ENCODE data around the gene LAPTM5.

LAPTM5 gene

GRCh38 chr1:30741239-30741894, 16.2 kb downstream of the LAPTM5 start:
- DNase-seq, result no peak

GRCh38 chr1:30740251-30741238, 17.0 kb downstream of the LAPTM5 start:
- no peak for DNase-seq

DNA sequence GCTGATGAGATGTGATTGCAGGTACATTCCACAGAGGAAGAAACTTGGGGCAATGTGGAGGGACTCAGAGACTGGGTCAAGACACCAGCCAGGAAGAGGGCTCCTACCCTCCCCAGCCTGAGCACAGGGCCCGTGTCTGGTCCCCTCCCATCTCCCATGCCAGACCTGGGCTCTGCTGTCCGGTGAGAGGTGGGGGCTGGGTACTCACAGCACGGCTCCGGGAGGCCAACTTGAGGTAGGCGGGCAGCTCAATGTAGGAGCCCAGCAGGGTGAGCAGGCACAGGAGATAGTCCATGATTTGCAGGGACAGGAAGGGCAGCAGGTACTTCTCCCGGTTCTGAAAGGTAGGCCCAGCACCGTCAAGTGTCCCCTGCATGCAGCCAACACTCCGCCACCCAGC, 18.0 kb downstream of the LAPTM5 start:
- DNase-seq, result no peak

- DNase-seq, result no peak
Measured at GRCh38 chr1:30738715-30739559, 18.6 kb downstream of the LAPTM5 start.

- DNase-seq, result no peak
Measured at GRCh38 chr1:30738040-30738714, 19.4 kb downstream of the LAPTM5 start.

DNA sequence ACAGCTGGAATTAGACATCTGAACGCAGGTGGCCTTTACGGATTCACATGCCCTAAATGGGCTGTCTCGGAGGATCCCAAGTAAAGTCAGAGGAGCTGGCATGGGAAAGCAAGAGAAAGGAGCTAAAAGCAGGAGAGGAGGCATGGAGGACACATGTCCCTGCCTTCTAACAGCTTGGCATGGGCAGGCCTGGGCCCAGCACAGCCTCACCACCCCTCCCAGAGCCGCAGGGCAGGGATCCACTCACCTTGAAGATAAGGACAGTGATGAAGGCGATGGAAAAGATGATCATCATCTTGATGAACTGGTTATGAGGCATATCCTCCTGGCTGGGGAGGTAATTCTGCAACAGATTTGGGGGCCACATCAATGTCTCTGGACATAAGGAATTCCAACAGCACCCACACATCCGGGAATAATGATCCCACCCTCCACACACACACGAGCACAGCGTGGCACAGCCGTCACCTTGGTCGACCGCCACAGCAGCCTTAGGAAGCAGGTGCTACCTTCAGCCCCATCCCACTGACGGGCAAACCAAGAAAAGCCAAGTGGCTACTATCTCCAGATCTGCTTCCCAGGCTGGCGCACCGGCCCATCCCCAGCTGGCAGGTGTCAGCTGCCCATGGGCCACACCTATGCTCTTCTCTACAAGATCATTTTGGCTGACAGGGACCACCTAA, 20.1 kb downstream of the LAPTM5 start:
- DNase-seq, result no peak

DNA sequence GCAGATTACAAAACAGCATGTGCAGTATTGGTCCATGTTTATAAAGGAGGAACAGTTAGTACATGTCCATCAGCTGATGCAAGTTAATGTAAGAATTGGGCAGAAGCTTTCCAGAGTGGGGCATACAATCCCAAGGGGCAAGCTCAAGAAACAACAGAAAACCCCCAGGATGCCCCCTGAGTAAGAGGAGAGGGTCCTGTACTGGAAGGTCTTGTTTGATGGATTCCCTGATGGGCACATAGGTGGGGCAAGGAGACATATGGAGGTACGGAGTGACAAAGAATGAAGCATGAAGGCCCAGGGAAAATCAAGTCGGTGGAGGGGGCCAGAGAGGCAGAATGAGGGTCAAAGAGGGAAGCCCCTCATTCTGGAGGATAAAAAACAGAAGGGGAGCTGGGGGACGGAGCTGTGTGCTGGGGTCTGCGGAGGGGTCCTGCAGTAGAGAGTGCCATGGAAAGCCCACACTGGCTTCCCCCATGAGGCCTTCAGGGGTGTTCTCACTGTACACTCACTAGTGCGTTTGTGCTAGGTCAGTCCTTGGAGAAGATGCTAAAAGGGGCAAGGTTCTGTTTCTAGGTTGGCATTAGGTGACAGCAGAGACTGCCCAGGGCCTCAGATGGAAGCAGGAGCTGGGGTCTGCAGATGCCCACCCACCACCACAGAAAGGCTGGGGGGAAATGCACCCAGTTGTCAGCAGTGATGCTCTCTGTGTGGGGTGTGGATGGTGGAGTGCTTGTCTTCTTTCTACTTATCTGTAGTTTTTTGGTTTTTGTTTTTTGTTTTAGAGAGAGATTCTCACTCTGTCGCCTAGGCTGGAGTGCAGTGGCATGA, 21.7 kb downstream of the LAPTM5 start:
- no peak for DNase-seq

GRCh38 chr1:30735124-30735523, 22.4 kb downstream of the LAPTM5 start:
- no peak for DNase-seq

DNA sequence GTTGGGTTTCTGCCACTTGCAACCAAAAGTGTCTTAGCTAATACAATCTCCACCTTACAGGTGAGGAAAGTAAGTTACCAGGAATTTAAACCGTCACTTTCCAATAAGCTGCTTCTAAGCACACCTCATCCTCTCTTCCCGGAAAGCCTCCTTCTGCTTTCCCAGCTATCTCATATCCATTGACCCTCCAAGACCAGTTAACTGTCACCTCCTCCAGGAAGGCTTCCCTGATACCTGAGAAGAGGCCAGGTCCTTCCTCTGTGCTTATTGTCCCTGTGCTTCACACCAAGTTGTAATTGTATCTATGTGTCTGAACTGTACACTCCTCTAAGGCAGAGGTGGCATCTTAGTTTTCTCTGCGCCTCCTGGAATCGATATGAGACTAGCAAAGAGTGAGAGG, 23.0 kb downstream of the LAPTM5 start:
- no peak for DNase-seq

DNA sequence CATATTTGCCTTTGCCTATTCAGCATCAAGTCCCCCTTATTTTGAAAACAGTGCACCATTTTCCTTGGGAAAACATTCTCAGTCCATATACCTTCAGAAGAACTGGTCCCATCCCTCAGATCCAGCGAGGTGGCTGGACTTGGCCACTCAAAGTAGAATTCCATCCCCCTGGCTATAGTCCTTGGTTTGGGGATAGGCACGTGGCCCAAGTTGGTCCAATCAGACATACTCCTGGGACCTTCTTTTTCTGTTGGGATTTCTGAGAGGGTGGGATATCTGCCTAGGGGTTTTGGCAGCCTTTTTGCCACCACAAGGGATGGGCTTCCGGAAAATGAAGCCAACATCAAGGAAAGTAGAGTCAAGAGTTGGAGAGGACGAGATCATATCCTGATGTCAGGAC, 23.5 kb downstream of the LAPTM5 start:
- DNase-seq, result no peak

- DNase-seq, result no peak
Measured at GRCh38 chr1:30733493-30733892, 24.1 kb downstream of the LAPTM5 start.

DNA sequence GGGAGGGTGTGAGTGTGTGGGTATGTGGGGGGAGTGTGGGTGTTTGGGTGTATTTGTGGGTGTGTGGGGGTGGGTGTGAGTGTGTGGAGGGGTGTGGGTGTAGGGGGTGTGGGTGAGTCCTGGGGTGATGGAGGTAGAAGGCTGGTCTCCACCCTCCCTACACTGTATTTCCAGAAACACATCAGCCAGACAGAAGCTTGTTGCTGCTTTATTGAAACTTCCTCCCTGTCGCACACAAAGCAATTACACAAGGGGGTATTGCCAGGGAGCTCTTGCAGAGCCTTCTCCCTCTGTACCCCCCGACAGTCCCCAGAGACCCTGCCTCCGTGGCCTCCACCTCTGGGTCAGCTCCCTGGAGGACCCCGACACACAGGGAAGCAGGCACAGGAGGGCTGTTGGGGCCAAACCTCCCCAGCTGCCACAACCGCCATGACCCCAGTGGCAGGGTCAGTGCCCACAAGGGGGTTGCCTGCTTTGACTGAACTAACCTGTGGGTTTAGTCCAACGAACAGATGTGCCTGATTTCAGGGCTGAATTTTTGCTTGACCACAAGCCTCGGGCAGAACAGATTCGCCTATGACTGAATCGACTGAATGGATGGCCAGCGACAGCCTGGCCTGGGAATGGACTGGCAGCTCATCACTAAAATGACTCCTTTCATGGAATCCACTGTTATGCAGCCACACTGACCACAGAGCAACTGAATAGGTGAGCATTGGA, 25.1 kb downstream of the LAPTM5 start:
- no peak for DNase-seq

- DNase-seq, result no peak
Measured at GRCh38 chr1:30731806-30732276, 25.7 kb downstream of the LAPTM5 start.

GRCh38 chr1:30731109-30731805, 26.3 kb downstream of the LAPTM5 start:
- DNase-seq, result no peak

DNA sequence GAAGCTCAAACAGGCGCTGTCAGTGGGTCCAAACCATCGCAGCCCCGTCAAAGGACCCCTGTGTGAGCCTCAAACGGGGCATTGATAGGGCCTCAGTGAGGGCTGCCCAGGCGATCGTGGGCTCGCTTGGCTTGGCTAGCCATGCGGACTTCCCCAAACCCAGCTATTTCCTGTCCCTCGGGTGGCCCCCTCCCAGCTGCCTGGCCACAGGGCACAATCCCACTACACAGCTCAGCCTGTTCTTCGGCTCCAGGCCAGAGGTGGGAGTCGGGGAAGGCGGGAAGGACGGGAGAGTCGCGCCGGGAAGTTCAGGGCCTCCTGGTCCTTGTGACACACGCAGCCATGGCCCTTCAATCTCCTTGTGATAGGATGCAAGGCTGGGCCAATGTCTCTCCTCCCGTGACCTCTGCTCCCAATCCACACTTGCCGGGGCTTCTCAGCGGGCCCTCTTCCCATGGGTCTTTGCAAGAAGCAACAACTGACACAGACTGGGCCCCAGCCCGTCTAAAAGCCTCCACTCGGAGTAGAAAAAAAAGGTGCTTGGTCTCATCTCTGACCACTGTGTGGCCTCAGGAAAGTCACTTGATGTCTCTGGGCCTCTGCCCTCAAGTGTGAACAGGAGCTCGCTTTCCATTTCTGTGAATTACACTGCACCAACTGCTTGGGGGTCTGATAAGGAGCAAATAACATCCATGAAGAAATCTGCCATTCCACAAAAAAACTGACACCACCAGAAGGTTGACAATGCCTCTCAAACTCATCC, 27.0 kb downstream of the LAPTM5 start:
- no peak for DNase-seq

DNA sequence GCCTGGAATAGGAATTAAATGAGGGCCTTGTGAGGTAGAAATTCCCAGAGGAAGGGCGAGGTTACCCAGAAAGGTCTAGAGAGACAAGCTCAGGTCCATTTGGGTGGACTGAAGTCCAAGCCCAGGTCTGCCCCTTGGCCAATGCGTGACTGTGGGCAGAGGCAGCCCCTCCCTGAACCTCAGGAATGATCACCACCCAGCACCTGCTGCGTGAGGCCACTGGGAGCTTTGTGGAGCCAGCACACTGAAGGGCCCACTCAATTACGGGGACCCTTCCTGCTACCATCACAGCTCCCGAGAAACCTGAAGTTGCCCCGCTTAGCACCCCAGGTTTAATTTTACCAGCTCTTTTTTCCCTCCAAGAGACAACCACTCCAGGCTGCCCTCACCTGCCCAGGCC, 27.7 kb downstream of the LAPTM5 start:
- no peak for DNase-seq

DNA sequence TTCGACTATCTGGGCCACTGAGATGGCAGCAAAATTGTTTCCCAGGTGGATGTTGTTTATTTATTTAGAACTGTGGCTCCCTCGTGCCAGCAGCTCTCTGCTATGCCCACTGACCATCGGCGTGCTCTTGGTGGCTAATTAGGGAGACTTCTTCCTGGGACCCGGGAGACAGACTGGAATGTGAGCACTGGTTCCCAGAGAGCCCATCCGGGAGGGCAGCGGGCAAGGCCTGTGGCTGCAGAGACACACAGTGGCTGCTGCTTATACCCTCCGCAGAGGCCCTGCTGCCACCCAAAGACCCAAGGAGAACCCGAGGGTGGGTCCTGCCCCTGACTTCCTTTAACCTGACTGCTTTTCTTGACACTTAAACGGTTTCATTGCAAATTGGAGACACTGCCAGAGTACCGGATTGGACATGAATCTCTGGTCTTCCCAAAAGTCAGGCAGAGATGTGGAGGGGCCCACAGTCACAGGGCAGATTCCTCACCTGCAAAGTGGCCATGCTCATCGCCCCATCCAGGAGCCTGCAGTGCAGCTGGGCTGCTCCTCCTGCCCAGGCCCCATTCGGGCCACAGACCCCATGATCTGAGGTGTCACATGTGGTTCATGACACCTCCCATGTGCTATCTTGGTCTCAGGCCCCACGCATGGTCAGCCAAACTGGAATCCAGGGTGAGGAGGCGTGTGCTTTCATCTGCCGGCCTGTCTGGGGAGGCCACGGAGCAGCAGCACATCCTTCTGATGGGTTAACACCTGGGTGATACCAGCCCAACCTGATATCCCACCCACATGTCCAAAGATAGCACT, 28.5 kb downstream of the LAPTM5 start:
- DNase-seq, result no peak

DNA sequence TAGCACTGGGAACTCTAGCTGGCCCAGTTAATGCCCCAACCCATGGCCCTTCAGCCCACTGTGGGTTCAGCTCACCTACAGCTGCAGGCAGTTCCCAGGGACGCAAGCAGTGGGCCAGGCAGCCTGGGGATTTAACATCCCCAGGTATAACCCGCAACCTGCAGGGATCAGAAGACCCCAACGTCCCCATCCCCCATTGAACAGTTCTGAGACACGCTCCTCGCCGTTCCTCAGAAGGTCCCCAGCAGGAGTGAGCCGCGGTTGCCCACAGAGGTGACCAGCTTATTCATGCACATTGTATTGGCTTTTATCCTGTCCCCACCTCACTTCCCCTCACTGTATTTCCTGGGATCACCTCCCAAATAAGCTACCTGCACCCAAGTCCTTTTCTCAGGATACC, 29.2 kb downstream of the LAPTM5 start:
- DNase-seq, result no peak

All from NCI-H510A treated with DMSO at 0.1 percent for 48 hours (cell line).